Activated naive CD4-positive, alpha-beta T cell treated with anti-CD3 and anti-CD28 coated beads, Interleukin-2, amount 50 U/mL, for 72 hours (primary cell): ENCODE measurements around the gene MYO1G. TPM values are rescaled to one million over a fixed set of nuclear protein-coding genes. Genes with fewer than 3 reads are reported as not detected.
A peak's percentile ranks its signal among the peaks of the same experiment; 100 is the strongest.
"Not testable (repeated sequence)": the region's sequence is repeated elsewhere in the genome, so short reads cannot be mapped to it uniquely, and the experiment has no call there.

ENCODE experiments used
- ATAC-seq, 2 donors: fragments of 150-1000 bp; cut with Tn5 transposase; 2 replicates each; pipeline ENCODE4 v1.10.0; 2021; ENCODE audit warnings: mild to moderate bottlenecking in 2 of 2, moderate library complexity in 2 of 2
- DNase-seq, 2 donors: peaks; one replicate each; pipeline ENCODE4 v3.0.0; 2021 to 2022; ENCODE audit warnings: low spot score in 2 of 2
- H3K27ac Mint-ChIP-seq, 2 donors: one replicate each; pipeline ENCODE4 v1.8.0; 2022; ENCODE audit warnings: mild to moderate bottlenecking in 2 of 2, mixed read lengths in 2 of 2
- H3K36me3 Mint-ChIP-seq, 2 donors: one replicate each; pipeline ENCODE4 v1.8.0; 2022; ENCODE audit warnings: mixed read lengths in 2 of 2
- H3K9me3 Mint-ChIP-seq, 2 donors: one replicate each; pipeline ENCODE4 v1.8.0; 2022; ENCODE audit warnings: mixed read lengths in 2 of 2
- total RNA-seq, 2 donors: library from RNA; stranded (reverse); gene quantifications; one replicate each; pipeline ENCODE4 v1.2.3, GENCODE V29; 2022

The MYO1G gene
- total RNA-seq, 2 donors from 2014 or later, result 361 to 532 TPM

- Mint-ChIP-seq H3K9me3 (no peaks in the 10 kb centered on the region), H3K27ac (peak overlapping the region; percentile 92 to 98), H3K36me3 (peaks cover 17 to 22% of the 10 kb centered on the region in 2 donors)
- ATAC-seq (no peak), DNase-seq (no peak)
Observed at GRCh38 chr7:45001826-45002225, 23.0 kb upstream of the MYO1G start.

DNA sequence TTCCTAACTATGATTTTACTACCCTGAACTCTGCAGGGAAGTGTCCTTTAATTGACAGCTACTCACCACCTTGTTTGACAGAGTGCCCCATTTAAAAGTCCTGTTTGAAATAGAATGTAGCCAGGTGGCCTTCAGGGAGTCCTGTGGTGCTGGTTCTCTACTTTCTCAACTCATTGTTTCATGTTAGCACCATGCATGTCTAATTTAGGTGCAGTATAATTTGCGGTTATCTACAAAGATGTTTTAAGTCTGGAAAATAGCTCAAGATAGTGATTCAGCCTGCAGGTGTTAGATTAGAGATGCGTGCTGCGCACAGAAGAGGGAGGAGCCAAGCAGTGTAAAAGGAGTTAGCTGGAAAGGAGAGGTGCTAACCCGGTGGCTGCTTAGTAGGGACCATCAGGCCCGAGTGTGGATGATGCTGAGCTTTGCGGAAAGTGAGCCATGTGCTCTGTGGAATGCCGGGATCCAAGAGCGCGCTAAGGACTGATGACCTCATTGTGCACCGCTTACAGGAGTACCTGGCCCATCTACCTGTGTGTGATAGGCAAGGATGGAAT, 22.4 kb upstream of the MYO1G start:
- Mint-ChIP-seq H3K27ac (peak overlapping the region; percentile 92 to 98), H3K9me3 (no peaks in the 10 kb centered on the region), H3K36me3 (peaks cover 17 to 22% of the 10 kb centered on the region in 2 donors)
- DNase-seq (peak; percentile 56 to 75), ATAC-seq (peak; percentile 58 to 65)

- DNase-seq (peak; percentile 41 to 69), ATAC-seq (no peak)
- no peaks in the 10 kb centered on the region for H3K9me3 Mint-ChIP-seq
- H3K36me3 Mint-ChIP-seq, result peaks cover 14 to 17% of the 10 kb centered on the region in 2 donors
- peak within 1 kb of the TSS; percentile 92 to 98 for H3K27ac Mint-ChIP-seq
Observed at GRCh38 chr7:45000093-45001032, 21.5 kb upstream of the MYO1G start, which contains the start of gene CCM2. TSS of gene CCM2 (plus strand) at chr7:45000201. CDS start at chr7:45000334, 133 bp downstream.

DNA sequence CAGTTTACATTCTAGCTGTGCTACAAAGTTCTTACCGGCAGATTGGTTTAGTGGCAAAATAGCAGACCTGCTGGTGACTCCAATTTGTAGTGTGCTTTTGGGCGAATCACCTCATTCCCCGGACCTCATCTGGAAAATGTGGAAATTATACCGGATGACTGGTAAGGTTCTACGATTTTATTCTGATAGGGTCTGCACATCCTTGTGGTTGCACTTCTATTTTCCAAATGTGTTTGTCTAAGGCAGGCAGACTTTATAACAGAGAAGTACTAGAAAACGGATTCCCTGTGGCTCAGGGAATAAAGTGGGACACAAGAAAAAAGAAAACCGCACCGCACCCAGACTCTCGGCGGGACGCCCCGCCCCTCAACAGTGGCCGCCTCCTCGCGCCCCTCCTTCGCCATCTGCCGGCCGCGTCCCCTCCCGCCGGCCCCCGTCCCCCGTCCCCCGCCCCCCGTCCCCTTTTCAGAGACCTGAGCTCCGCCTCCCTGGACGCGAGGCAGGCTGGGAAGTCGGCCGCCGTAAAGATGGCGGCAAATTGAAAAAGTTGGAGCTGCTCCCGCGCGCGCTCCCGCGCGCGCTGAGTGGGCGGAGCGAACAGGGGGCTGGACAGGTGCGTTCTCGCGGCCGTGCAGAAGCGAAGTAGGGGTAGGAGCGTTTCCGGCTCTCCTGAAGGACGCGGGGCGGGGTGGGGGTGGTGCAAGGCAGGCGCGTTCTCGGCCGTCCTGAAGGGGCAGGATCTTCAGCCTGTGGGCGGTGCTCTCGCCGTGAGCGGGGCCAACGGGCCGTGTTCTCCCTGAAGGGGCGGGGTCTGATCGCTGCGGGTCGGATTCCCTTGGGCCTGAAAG, 20.7 kb upstream of the MYO1G start:
- Mint-ChIP-seq H3K36me3 (peaks cover 12 to 17% of the 10 kb centered on the region in 2 donors), H3K27ac (peak overlapping the region; percentile 92 to 97), H3K9me3 (no peaks in the 10 kb centered on the region)
- peak; percentile 99 to 100 for DNase-seq
- peak; percentile 87 to 91 for ATAC-seq

DNA sequence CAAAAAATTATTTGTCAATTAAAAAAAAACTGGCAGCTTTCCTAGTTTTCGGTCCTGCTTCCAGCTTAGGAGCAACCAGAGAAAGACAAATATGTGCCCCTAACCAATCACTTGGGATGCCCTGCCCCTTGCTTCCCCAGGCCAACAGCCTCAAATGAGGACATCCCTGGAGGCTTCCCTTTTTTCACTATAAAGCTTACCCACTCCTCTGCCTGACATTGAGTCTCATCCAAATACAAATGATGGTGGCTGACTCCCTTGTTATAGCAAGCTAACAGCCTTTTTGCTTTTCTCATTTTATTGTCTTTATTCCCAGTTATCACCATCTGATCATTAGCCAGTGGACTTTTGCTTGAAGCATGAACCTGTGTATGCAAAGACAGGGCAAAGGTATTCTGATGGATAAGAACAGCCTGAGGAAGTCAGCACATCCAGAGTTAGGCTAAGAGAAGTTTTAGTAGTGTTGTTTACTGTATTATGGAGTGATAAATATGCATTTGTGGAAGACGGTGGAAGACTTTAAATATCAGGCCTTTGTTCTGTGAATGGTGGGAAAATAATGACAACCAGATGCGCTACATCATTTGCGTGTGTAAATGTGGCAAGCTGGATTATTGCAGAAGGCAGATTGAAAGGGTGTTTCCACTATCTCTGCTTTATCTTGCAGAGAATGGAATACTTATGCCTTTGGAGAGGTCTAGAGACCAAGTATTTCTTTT, 19.5 kb upstream of the MYO1G start:
- peaks cover 12 to 17% of the 10 kb centered on the region in 2 donors for H3K36me3 Mint-ChIP-seq
- DNase-seq, result no peak
- no peaks in the 10 kb centered on the region for H3K9me3 Mint-ChIP-seq
- no peak for ATAC-seq
- peak overlapping the region; percentile 92 to 97 for H3K27ac Mint-ChIP-seq

DNA sequence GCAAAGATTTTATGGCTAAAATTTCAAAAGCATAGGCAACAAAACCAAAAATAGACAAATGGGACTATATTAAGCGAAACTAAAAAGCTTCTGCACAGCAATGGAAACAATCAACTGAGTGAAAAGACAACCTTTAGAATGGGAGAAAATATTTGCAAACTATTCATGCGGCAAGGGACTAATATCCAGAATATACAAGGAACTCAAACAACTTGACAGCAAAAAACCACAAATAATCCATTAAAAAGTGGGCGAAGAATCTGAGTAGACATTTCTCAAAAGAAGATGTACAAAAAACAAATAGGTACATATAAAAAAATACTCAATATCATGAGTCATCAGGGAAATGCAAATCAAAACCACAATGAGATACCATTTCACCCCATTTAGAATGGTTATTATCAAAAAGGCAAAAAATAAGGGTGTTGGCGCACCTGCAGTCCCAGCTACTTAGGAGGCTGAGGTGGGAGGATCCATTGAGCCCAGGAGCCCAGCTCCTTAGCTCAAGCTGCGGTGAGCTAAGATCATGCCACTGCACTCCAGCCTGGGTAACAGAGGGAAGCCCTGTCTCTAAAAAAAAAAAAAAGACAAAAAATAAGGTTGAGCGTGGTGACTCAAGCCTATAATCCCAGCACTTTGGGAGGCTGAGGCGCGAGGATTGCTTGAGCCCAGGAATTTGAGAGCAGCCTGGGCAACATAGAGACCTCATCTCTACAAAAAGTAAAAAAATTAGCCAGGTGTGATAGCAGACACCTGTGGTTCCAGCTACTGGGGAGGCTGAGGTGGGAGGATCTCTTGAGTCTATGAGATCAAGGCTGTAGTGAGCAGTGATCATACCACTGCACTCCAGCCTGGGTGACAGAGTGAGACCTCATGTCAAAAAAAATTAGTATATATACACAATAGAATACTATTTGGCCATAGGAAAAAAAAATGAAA, 17.0 kb upstream of the MYO1G start:
- ATAC-seq, result no peak

GRCh38 chr7:44994877-44995554, 16.2 kb upstream of the MYO1G start:
- H3K9me3 Mint-ChIP-seq, result no peaks in the 10 kb centered on the region
- peaks cover 6 to 7% of the 10 kb centered on the region in 2 donors for H3K36me3 Mint-ChIP-seq
- peak overlapping the region; percentile 31 to 81 for H3K27ac Mint-ChIP-seq
- DNase-seq, result no peak
- ATAC-seq, result no peak

More for the DNA sequence above, 17.0 kb upstream of the MYO1G start:
- Mint-ChIP-seq H3K36me3 (peaks cover 8% of the 10 kb centered on the region in 2 donors), H3K27ac (peak overlapping the region; percentile 31 to 81), H3K9me3 (no peaks in the 10 kb centered on the region)
- DNase-seq, result no peak

GRCh38 chr7:44992004-44992795, 13.4 kb upstream of the MYO1G start:
- H3K27ac Mint-ChIP-seq, H3K36me3 Mint-ChIP-seq, ATAC-seq, DNase-seq, H3K9me3 Mint-ChIP-seq: not testable (repeated sequence)

DNA sequence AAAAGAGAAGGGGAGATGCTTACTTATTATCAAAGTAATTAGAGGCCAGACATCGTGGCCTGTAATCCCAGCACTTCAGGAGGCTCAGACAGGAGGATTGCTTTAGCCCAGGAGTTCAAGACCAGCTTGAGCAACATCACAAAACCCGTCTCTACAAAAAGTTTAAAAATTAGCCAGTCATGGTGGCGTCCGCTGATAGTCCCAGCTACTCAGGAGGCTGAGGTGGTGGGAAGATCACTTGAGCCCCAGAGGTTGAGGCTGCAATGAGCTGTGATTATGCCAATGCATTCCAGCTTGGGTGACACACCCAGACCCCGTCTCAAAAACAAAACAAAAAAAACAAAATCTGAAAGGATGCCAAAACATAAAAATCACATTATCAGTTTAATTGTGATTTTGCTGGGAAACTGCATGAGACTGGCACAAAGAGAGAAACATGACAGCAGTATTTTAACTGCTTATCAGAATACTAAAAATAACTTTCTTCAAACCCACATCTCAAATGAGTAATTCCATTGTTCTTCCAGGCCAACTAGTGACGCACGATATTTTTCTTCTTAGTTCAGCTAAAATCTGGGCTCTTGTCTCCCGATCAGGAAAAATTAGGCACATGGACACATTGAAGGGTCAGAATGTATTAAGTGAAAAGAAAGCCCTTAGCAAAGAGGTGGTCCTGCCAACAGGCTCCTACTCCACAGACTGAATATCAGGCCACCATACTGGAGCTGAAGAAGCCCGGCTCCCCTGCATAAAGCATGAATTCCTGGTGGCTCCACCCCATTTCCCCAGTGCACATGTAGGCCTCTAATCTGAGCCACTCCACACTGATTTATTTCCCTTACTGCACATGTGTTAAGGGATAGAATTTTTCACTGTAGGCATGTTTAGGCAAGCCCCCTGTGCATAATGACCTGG, 11.6 kb upstream of the MYO1G start:
- DNase-seq (no peak), ATAC-seq (no peak)
- peaks cover 17 to 24% of the 10 kb centered on the region in 2 donors for H3K36me3 Mint-ChIP-seq
- H3K27ac Mint-ChIP-seq, result peak overlapping the region in 1 of 2 donors; percentile 60
- H3K9me3 Mint-ChIP-seq, result no peaks in the 10 kb centered on the region

- no peak overlapping the region for H3K27ac Mint-ChIP-seq
- no peak for ATAC-seq
- H3K36me3 Mint-ChIP-seq, result peaks cover 30 to 37% of the 10 kb centered on the region in 2 donors
Observed at GRCh38 chr7:44989132-44989531, 10.3 kb upstream of the MYO1G start.

GRCh38 chr7:44988701-44989100, 9.9 kb upstream of the MYO1G start:
- ATAC-seq (peak in 1 of 2 donors; percentile 11), DNase-seq (no peak)
- Mint-ChIP-seq H3K36me3 (peaks cover 34 to 41% of the 10 kb centered on the region in 2 donors), H3K27ac (no peak overlapping the region), H3K9me3 (no peaks in the 10 kb centered on the region)

More at GRCh38 chr7:44989132-44989531, 10.3 kb upstream of the MYO1G start:
- no peak for DNase-seq
- no peaks in the 10 kb centered on the region for H3K9me3 Mint-ChIP-seq

- Mint-ChIP-seq H3K27ac (no peak overlapping the region), H3K36me3 (peaks cover 41 to 46% of the 10 kb centered on the region in 2 donors), H3K9me3 (no peaks in the 10 kb centered on the region)
- no peak for ATAC-seq
- no peak for DNase-seq
Observed at GRCh38 chr7:44987996-44988395, 9.2 kb upstream of the MYO1G start.

- DNase-seq (no peak), ATAC-seq (no peak)
- peaks cover 47% of the 10 kb centered on the region in 2 donors for H3K36me3 Mint-ChIP-seq
- H3K27ac Mint-ChIP-seq, result peak overlapping the region; percentile 96 to 99
- H3K9me3 Mint-ChIP-seq, result no peaks in the 10 kb centered on the region
Observed at GRCh38 chr7:44987457-44987856, 8.6 kb upstream of the MYO1G start.
